HG03196 (cell line): ENCODE results near the gene MGST3.
A peak's percentile ranks its signal among the peaks of the same experiment; 100 is the strongest.
"Not testable (repeated sequence)": the region's sequence is repeated elsewhere in the genome, so short reads cannot be mapped to it uniquely, and the experiment has no call there.

ENCODE experiments used
- ATAC-seq: cut with Tn5 transposase; IDR thresholded peaks from one replicate; pipeline ENCODE4 v1.9.1; 2021; ENCODE audit not compliant: unreplicated experiment

MGST3 gene

GRCh38 chr1:165696625-165697100 is 65.6 kb downstream of the MGST3 start:
- no peak for ATAC-seq

DNA sequence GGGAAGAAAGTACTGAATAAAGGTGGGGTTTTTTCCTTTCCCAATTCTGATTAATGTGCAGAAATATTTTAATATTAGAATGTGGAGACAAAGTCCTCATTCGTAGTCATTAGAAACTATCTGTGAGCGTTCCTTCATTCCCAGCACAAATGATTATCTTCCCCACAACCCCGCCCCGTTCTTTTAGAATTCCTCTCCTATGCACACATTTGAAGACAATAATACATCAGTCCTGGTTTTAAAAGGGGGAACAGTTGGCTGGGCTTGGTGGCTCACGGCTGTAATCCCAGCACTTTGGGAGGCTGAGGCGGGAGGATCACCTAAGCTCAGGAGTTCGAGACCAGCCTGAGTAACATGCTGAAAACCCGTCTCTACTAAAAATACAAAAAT is 66.5 kb downstream of the MGST3 start:
- no peak for ATAC-seq

GRCh38 chr1:165697881-165698760 is 67.1 kb downstream of the MGST3 start, which contains the start of gene ALDH9A1:
ALDH9A1 (minus strand) TSS chr1:165698562; CDS start chr1:165698558, 4 bp downstream.
- ATAC-seq, result peak; percentile 94

DNA sequence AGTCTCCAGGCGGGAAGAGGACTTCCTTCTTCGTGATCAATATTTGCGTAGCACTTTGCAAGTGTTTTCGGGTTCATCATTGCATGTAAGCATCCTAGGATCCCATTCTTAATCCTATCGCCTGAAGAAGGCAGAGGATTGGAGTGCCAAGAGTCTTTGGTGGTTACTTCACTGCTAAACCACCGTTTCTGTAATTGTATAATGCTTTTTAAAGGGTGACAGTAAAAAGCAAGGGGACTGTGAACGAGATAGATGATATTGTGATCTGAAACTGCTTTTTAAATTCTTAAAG is 67.7 kb downstream of the MGST3 start:
- ATAC-seq, result no peak

DNA sequence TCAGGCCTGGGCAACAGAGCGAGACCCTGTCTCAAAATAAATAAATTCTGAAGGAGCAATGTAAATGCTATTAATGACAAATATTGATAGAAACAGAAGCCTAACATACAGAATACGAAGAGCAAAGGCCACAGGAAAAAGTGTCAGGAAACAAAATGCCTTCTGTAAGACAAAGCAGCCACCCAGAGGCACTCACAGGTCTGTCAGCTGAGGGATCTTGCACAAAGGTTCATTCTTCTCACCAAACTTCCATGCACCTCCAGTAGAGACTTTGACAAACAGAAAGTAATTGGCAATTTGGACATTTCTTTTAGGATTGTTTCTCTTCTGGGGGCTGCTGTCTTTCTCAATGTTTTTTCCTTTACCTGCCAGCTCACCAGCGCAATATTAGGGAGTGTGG is 68.5 kb downstream of the MGST3 start:
- ATAC-seq, result no peak

DNA sequence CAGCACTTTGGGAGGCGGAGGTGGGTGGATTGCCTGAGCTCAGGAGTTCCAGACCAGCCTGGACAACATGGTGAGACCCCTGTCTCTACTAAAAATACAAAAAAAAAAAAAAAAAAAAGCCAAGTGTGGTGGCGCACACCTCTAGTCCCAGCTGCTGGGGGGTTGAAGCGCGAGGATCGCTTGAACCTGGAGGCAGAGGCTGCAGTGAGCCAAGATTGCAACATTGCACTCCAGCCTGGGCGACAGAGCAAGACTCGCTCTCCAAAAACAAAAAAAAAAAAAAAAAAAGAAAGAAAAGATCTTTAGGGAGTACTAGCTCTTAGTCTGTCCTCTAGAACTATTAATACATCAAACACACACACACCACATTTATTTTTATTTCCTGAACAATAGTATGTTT is 70.9 kb downstream of the MGST3 start:
- not testable (repeated sequence) for ATAC-seq

DNA sequence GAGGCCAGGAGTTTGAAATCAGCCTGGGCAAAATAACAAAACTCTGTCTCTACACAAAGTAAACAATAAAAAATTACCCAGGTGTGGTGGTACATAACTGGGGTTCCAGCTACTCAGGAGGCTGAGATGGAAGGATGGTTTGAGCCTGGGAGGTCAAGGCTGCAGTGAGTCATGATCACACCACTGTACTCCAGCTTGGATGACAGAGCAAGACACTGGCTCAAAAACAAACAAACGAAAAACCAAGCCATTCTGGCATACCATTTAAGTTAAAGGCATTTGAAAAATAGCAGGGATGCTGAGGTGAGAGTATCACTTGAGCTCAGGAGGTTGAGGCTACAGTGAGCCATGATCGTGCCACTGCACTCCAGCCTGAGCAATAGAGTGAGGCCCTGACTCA is 72.6 kb downstream of the MGST3 start:
- no peak for ATAC-seq
